GM23338 (cell line): Measurements from ENCODE around the gene HSD3B7.

Experiments
- EZH2 ChIP-seq: fragments of 200-600 bp; sonication (generic); IDR thresholded peaks from one replicate; pipeline ENCODE4 v1.8.0; 2017; ENCODE audit warnings: antibody characterized with exemption, mild to moderate bottlenecking, low read depth; ENCODE audit not compliant: unreplicated experiment
- POLR2AphosphoS5 ChIP-seq: IDR thresholded peaks from 2 replicates; pipeline ENCODE4 v1.6.1; 2016; ENCODE audit warnings: antibody characterized with exemption, low read depth
- TF ChIP-seq, protein P1 (sequence below), 2 experiments: fragments of 200-600 bp in 1 of 2; sonication (generic) in 1 of 2; conservative IDR thresholded peaks; 2 replicates each; pipeline versions ENCODE4 v1.5.1 to v1.6.1; 2016 to 2017; ENCODE audit warnings: antibody characterized with exemption in 2 of 2, low read depth in 2 of 2, mild to moderate bottlenecking in 2 of 2, moderate library complexity in 1 of 2

DNA sequence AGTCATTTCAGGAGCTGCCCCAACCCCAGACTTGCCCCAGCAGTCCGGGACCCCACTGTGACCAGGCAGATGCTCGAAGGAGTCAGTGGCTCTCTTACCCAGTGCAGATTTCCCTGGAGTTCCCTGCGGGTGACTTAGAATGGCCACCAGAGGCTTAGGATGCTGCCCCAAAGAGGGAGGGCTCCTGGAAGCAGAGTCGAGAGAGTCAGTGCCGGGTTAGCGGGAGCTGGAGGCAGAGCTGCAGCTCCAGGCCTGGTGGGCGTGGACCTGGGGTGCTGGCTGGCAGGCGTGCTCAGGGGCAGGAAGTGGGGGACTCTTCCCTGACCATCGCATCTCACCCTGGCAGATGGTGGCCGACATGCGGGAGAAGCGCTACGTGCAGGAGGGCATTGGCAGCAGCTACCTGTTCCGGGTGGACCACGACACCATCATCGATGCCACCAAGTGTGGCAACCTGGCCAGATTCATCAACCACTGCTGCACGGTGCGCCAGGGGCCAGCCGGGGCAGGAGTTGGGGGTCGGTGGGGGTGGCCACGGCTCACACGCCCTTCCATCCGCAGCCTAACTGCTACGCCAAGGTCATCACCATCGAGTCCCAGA lies 1.6 kb upstream of the HSD3B7 start:
- TF ChIP-seq, protein P1, sequence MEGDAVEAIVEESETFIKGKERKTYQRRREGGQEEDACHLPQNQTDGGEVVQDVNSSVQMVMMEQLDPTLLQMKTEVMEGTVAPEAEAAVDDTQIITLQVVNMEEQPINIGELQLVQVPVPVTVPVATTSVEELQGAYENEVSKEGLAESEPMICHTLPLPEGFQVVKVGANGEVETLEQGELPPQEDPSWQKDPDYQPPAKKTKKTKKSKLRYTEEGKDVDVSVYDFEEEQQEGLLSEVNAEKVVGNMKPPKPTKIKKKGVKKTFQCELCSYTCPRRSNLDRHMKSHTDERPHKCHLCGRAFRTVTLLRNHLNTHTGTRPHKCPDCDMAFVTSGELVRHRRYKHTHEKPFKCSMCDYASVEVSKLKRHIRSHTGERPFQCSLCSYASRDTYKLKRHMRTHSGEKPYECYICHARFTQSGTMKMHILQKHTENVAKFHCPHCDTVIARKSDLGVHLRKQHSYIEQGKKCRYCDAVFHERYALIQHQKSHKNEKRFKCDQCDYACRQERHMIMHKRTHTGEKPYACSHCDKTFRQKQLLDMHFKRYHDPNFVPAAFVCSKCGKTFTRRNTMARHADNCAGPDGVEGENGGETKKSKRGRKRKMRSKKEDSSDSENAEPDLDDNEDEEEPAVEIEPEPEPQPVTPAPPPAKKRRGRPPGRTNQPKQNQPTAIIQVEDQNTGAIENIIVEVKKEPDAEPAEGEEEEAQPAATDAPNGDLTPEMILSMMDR (conservative IDR thresholded peaks at IDR 0.05; ENCODE audit: low read depth in 2 of 2) = no peak
- TF ChIP-seq EZH2 (no peak), POLR2AphosphoS5 (no peak)
